Endothelial cell of hepatic sinusoid (primary cell): Measurements from ENCODE around the gene SHE.
"Not testable (repeated sequence)": the region's sequence is repeated elsewhere in the genome, so short reads cannot be mapped to it uniquely, and the experiment has no call there.

Source experiments
- in situ Hi-C: cut with HindIII; loops from 2 replicates; pipeline ENCODE4 v1.10.0; 2017; ENCODE audit warnings: low sequenced_read_pairs

Gene SHE

GRCh38 chr1:154517661-154518060 lies 15.4 kb upstream of the SHE start:
- in situ Hi-C loops, result no loop called here

GRCh38 chr1:154514066-154514553 lies 11.9 kb upstream of the SHE start:
- in situ Hi-C loops, result no loop called here

GRCh38 chr1:154512760-154513159 lies 10.5 kb upstream of the SHE start:
- in situ Hi-C loops, result no loop called here

GRCh38 chr1:154503898-154504297 lies 1.7 kb upstream of the SHE start:
- in situ Hi-C loops, result no loop called here

- in situ Hi-C loops, result no loop called here
Measured at GRCh38 chr1:154502744-154503115, 518 bp upstream of the SHE start.

- in situ Hi-C loops, result no loop called here
Measured at GRCh38 chr1:154501423-154502065, 668 bp downstream of the SHE start.

GRCh38 chr1:154500533-154500932 lies 1.7 kb downstream of the SHE start:
- in situ Hi-C loops, result no loop called here

GRCh38 chr1:154499446-154499845 lies 2.8 kb downstream of the SHE start:
- in situ Hi-C loops, result no loop called here

- in situ Hi-C loops, result no loop called here
Measured at GRCh38 chr1:154497026-154497806, 5.0 kb downstream of the SHE start.

GRCh38 chr1:154496383-154496782 lies 5.8 kb downstream of the SHE start:
- in situ Hi-C loops, result no loop called here

GRCh38 chr1:154495496-154496273 lies 6.5 kb downstream of the SHE start:
- in situ Hi-C loops, result no loop called here

GRCh38 chr1:154493276-154493675 lies 8.9 kb downstream of the SHE start:
- in situ Hi-C loops, result no loop called here

- in situ Hi-C loops, result no loop called here
Measured at GRCh38 chr1:154492115-154492514, 10.1 kb downstream of the SHE start.

- in situ Hi-C loops, result no loop called here
Measured at GRCh38 chr1:154490317-154490716, 11.9 kb downstream of the SHE start.

- in situ Hi-C loops, result no loop called here
Measured at GRCh38 chr1:154489695-154490274, 12.4 kb downstream of the SHE start.

- in situ Hi-C loops, result no loop called here
Measured at GRCh38 chr1:154488922-154489321, 13.3 kb downstream of the SHE start.

- in situ Hi-C loops, result not testable (repeated sequence)
Measured at GRCh38 chr1:154486756-154487155, 15.5 kb downstream of the SHE start.

- in situ Hi-C loops, result no loop called here
Measured at GRCh38 chr1:154485910-154486496, 16.2 kb downstream of the SHE start.

- in situ Hi-C loops, result no loop called here
Measured at GRCh38 chr1:154485106-154485505, 17.1 kb downstream of the SHE start.

GRCh38 chr1:154483941-154484803 lies 18.0 kb downstream of the SHE start:
- in situ Hi-C loops, result loop anchor here (5.0 kb wide), 1 partner anchor 73 kb away; the partner anchor contains the start of gene UBE2Q1
